H9 (cell line): ENCODE results near the gene SMTNL2. TPM values are rescaled to one million over a fixed set of nuclear protein-coding genes. Genes with fewer than 3 reads are reported as not detected.
A peak's percentile ranks its signal among the peaks of the same experiment; 100 is the strongest.

ENCODE experiments used
- DNase-seq: peaks from one replicate; pipeline ENCODE4 v3.0.0-alpha.2; 2017
- H2AFZ ChIP-seq: one replicate; pipeline ENCODE4 v1.6.1; 2013; ENCODE audit warnings: mild to moderate bottlenecking, low read length, control low read depth, moderate library complexity
- H2AK5ac ChIP-seq: 2 replicates; pipeline ENCODE4 v1.6.1; 2013; ENCODE audit warnings: low read length, control low read depth, mixed read lengths; ENCODE audit not compliant: insufficient read length
- H2BK120ac ChIP-seq: one replicate; pipeline ENCODE4 v1.6.1; 2013; ENCODE audit warnings: low read depth, mild to moderate bottlenecking, low read length, control low read depth, inconsistent platforms; ENCODE audit not compliant: poor library complexity, severe bottlenecking
- H2BK12ac ChIP-seq: 2 replicates; pipeline ENCODE4 v1.6.1; 2013; ENCODE audit warnings: low read length, control low read depth, mixed read lengths, low read depth; ENCODE audit not compliant: insufficient read length
- H2BK15ac ChIP-seq: 2 replicates; pipeline ENCODE4 v1.6.1; 2013; ENCODE audit warnings: low read depth, low read length, control low read depth
- H2BK20ac ChIP-seq: one replicate; pipeline ENCODE4 v1.6.1; 2013; ENCODE audit warnings: low read depth, mild to moderate bottlenecking, low read length, control low read depth, inconsistent platforms; ENCODE audit not compliant: poor library complexity, severe bottlenecking
- H2BK5ac ChIP-seq: 2 replicates; pipeline ENCODE4 v1.6.1; 2013; ENCODE audit warnings: low read length, control low read depth, mixed read lengths; ENCODE audit not compliant: insufficient read length
- H3K14ac ChIP-seq: 2 replicates; pipeline ENCODE4 v1.6.1; 2013; ENCODE audit warnings: low read length, control low read depth; ENCODE audit not compliant: insufficient read depth
- H3K18ac ChIP-seq: 2 replicates; pipeline ENCODE4 v1.6.1; 2013; ENCODE audit warnings: low read depth, mild to moderate bottlenecking, mixed read lengths, low read length, control low read depth; ENCODE audit not compliant: insufficient read length
- H3K23ac ChIP-seq: 2 replicates; pipeline ENCODE4 v1.6.1; 2013; ENCODE audit warnings: low read length, control low read depth, mixed read lengths, low read depth; ENCODE audit not compliant: insufficient read length
- H3K23me2 ChIP-seq: 2 replicates; pipeline ENCODE4 v1.6.1; 2013; ENCODE audit warnings: low read depth, mild to moderate bottlenecking, mixed read lengths, low read length, control low read depth; ENCODE audit not compliant: insufficient read length, poor library complexity, severe bottlenecking
- H3K27ac ChIP-seq: 2 replicates; pipeline ENCODE4 v1.5.1; 2013; ENCODE audit warnings: low read length, control low read depth, mixed read lengths, low read depth; ENCODE audit not compliant: insufficient read length
- H3K27me3 ChIP-seq: 2 replicates; pipeline ENCODE4 v1.6.1; 2013; ENCODE audit warnings: low read length, control low read depth, inconsistent platforms; ENCODE audit not compliant: insufficient read depth
- H3K4ac ChIP-seq: 2 replicates; pipeline ENCODE4 v1.6.1; 2013; ENCODE audit warnings: low read depth, mild to moderate bottlenecking, control low read depth, inconsistent platforms, low read length, moderate library complexity
- H3K4me1 ChIP-seq: 2 replicates; pipeline ENCODE4 v1.6.1; 2013; ENCODE audit warnings: low read length, control low read depth, inconsistent platforms; ENCODE audit not compliant: insufficient read depth
- H3K4me2 ChIP-seq: 2 replicates; pipeline ENCODE4 v1.6.1; 2013; ENCODE audit warnings: low read length, control low read depth, mixed read lengths; ENCODE audit not compliant: insufficient read length, insufficient read depth
- H3K56ac ChIP-seq: 2 replicates; pipeline ENCODE4 v1.6.1; 2013; ENCODE audit warnings: low read depth, mild to moderate bottlenecking, mixed read lengths, low read length, control low read depth; ENCODE audit not compliant: insufficient read length
- H3K79me1 ChIP-seq: 2 replicates; pipeline ENCODE4 v1.6.1; 2013; ENCODE audit warnings: low read depth, mild to moderate bottlenecking, moderate library complexity, low read length, control low read depth, inconsistent platforms; ENCODE audit not compliant: insufficient read depth, poor library complexity, severe bottlenecking
- H3K79me2 ChIP-seq: 2 replicates; pipeline ENCODE4 v1.6.1; 2013; ENCODE audit warnings: low read length, control low read depth, inconsistent platforms; ENCODE audit not compliant: insufficient read depth
- H3K9ac ChIP-seq: 2 replicates; pipeline ENCODE4 v1.6.1; 2013; ENCODE audit warnings: low read length, control low read depth, mixed read lengths; ENCODE audit not compliant: insufficient read length; ENCODE audit errors: extremely low read depth
- H3K9me3 ChIP-seq: one replicate; pipeline ENCODE4 v1.6.1; 2013; ENCODE audit warnings: low read depth, low read length, inconsistent platforms; ENCODE audit not compliant: control insufficient read depth
- H3T11ph ChIP-seq: one replicate; pipeline ENCODE4 v1.6.1; 2013; ENCODE audit warnings: mild to moderate bottlenecking, low read length, control low read depth, inconsistent platforms
- H4K20me1 ChIP-seq: one replicate; pipeline ENCODE4 v1.6.1; 2013; ENCODE audit not compliant: control insufficient read depth, insufficient read length, insufficient read depth
- H4K5ac ChIP-seq: 2 replicates; pipeline ENCODE4 v1.6.1; 2013; ENCODE audit warnings: low read depth, mild to moderate bottlenecking, mixed read lengths, low read length, control low read depth; ENCODE audit not compliant: insufficient read length
- H4K8ac ChIP-seq: replicated peaks from 2 replicates; pipeline ENCODE4 v1.6.1; 2013; ENCODE audit warnings: low read length, control low read depth, mixed read lengths, low read depth; ENCODE audit not compliant: insufficient read length
- H4K91ac ChIP-seq: 2 replicates; pipeline ENCODE4 v1.6.1; 2013; ENCODE audit warnings: low read depth, mild to moderate bottlenecking, moderate library complexity, mixed read lengths, low read length, control low read depth; ENCODE audit not compliant: insufficient read length
- H3K27ac Mint-ChIP-seq, 3 experiments: 2 replicates in 2 of 3; 3 replicates in 1 of 3; pipeline ENCODE4 v1.8.0; 2020 to 2021; ENCODE audit warnings: mixed read lengths in 3 of 3, mild to moderate bottlenecking in 1 of 3, moderate library complexity in 1 of 3
- H3K27me3 Mint-ChIP-seq: 2 replicates; pipeline ENCODE4 v1.8.0; 2021; ENCODE audit warnings: low read depth, mild to moderate bottlenecking, moderate library complexity, mixed read lengths
- H3K36me3 Mint-ChIP-seq, 3 experiments: 2 replicates in 2 of 3; 3 replicates in 1 of 3; pipeline ENCODE4 v1.8.0; 2020 to 2021; ENCODE audit warnings: low read depth in 3 of 3, mixed read lengths in 3 of 3; ENCODE audit not compliant: insufficient read depth in 1 of 3
- H3K4me1 Mint-ChIP-seq, 2 experiments: 2 replicates each; pipeline ENCODE4 v1.8.0; 2020; ENCODE audit warnings: mixed read lengths in 2 of 2
- H3K4me3 Mint-ChIP-seq, 2 experiments: 2 replicates in 1 of 2; 3 replicates in 1 of 2; pipeline ENCODE4 v1.8.0; 2020 to 2021; ENCODE audit warnings: mild to moderate bottlenecking in 2 of 2, mixed read lengths in 2 of 2, moderate library complexity in 1 of 2
- H3K9me3 Mint-ChIP-seq, 2 experiments: 2 replicates in 1 of 2; 3 replicates in 1 of 2; pipeline ENCODE4 v1.8.0; 2020; ENCODE audit warnings: mild to moderate bottlenecking in 2 of 2, mixed read lengths in 2 of 2, moderate library complexity in 1 of 2
- WGBS: extraction: QIAGEN DNeasy Blood & Tissue Kit; methylation state at CpG from one replicate; pipeline ENCODE4 v1.1.7; 2013; ENCODE audit warnings: missing lambda C conversion rate, low lambda C conversion rate, mixed read lengths; ENCODE audit not compliant: insufficient read length; ENCODE audit errors: extremely low coverage; 5-methylcytosine and 5-hydroxymethylcytosine counted together
- total RNA-seq: library from RNA; stranded (reverse); gene quantifications from 2 replicates; pipeline ENCODE4 v1.2.1, GENCODE V29; 2021
- TF ChIP-seq, protein P1 (sequence below): fragments of 200-600 bp; sonication (generic); conservative IDR thresholded peaks from 3 replicates; pipeline ENCODE4 v1.8.0; 2021; ENCODE audit warnings: antibody characterized with exemption, mild to moderate bottlenecking

Gene SMTNL2
- total RNA-seq, 1 experiment from 2014 or later: 0.77 TPM

DNA sequence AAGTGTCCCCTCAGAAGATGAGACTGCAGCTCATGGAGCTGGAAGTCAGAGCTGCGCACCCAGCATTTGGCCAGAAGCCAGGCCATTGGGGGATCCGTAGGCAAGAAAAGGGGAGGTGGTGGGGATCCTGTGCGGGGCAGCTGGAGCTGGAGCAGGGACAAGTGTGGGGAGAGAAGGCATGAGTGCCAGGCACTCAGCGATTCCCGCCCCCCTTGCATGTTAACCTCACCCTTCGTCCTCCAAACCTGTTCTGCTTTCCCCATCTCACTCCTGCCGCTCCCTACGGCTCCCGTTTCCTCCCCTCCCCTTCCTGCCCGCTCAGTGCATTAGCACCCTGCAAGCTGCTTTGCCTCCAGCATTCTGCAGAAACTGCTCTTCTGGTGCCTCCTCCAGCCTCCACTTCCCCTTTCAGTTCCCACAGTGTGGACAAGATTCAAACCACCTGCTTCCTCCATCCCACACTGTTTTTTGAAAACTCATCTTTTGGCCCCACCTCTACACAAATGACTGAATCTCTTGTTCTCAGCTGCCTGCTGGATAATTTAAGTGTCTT is 51.6 kb downstream of the SMTNL2 start:
- Mint-ChIP-seq H3K4me3 (peak overlapping the region in 1 of 2 experiments; percentile 21; a peak in 1 of 5 replicates), H3K9me3 (peaks cover 0 to 5% of the 10 kb centered on the region in 2 experiments; a peak in 2 of 5 replicates), H3K27ac (no peak overlapping the region; a peak in 1 of 7 replicates), H3K36me3 (peaks cover 0 to 6% (median 1%) of the 10 kb centered on the region in 3 experiments; a peak in 2 of 7 replicates), H3K4me1 (peaks cover 44 to 47% of the 10 kb centered on the region in 2 experiments), H3K27me3 (peaks cover 69% of the 10 kb centered on the region)
- peak overlapping the region; percentile 30 for H3K4me2 ChIP-seq
- DNase-seq: peak; percentile 41
- H2BK120ac ChIP-seq: no peak overlapping the region
- no peak overlapping the region for H3K9ac ChIP-seq
- H3K56ac ChIP-seq: no peak overlapping the region
- H3K23me2 ChIP-seq: peaks cover 4% of the 10 kb centered on the region
- peaks cover 8% of the 10 kb centered on the region; the same call in 1 of the 2 replicates for H3K27me3 ChIP-seq
- no peaks in the 10 kb centered on the region for H3K79me2 ChIP-seq
- H3K14ac ChIP-seq: no peak overlapping the region
- WGBS: no CpG with 5 or more reads among the region's 10 CpGs
- no peak overlapping the region for H2AK5ac ChIP-seq
- no peak overlapping the region for H2BK20ac ChIP-seq
- no peaks in the 10 kb centered on the region for H3K79me1 ChIP-seq
- no peak overlapping the region for H4K5ac ChIP-seq
- H3K4me1 ChIP-seq: peaks cover 3% of the 10 kb centered on the region; the same call in 1 of the 2 replicates
- no peak overlapping the region for H3K18ac ChIP-seq
- no peak overlapping the region for H3K4ac ChIP-seq
- TF ChIP-seq, protein P1, sequence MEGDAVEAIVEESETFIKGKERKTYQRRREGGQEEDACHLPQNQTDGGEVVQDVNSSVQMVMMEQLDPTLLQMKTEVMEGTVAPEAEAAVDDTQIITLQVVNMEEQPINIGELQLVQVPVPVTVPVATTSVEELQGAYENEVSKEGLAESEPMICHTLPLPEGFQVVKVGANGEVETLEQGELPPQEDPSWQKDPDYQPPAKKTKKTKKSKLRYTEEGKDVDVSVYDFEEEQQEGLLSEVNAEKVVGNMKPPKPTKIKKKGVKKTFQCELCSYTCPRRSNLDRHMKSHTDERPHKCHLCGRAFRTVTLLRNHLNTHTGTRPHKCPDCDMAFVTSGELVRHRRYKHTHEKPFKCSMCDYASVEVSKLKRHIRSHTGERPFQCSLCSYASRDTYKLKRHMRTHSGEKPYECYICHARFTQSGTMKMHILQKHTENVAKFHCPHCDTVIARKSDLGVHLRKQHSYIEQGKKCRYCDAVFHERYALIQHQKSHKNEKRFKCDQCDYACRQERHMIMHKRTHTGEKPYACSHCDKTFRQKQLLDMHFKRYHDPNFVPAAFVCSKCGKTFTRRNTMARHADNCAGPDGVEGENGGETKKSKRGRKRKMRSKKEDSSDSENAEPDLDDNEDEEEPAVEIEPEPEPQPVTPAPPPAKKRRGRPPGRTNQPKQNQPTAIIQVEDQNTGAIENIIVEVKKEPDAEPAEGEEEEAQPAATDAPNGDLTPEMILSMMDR: no peak
- H2BK12ac ChIP-seq: no peak overlapping the region
- H4K8ac ChIP-seq: no peak overlapping the region
- H2AFZ ChIP-seq: no peak overlapping the region
- H4K91ac ChIP-seq: no peak overlapping the region
- H3K23ac ChIP-seq: no peak overlapping the region
- H4K20me1 ChIP-seq: no peaks in the 10 kb centered on the region
- no peak overlapping the region for H3K27ac ChIP-seq
- H2BK15ac ChIP-seq: no peak overlapping the region
- no peaks in the 10 kb centered on the region for H3K9me3 ChIP-seq
- H2BK5ac ChIP-seq: no peak overlapping the region
- no peak overlapping the region for H3T11ph ChIP-seq
